Choroid plexus epithelial cell (primary cell): ENCODE measurements around the gene CD22.
"Not testable (repeated sequence)": the region's sequence is repeated elsewhere in the genome, so short reads cannot be mapped to it uniquely, and the experiment has no call there.

Source experiments
- DNase-seq: peaks from one replicate; pipeline ENCODE4 v3.0.0-alpha.2; 2010; ENCODE audit warnings: low read depth
- H3K4me3 ChIP-seq: 2 replicates; pipeline ENCODE4 v1.5.1; 2011; ENCODE audit warnings: low read depth, mild to moderate bottlenecking, control low read depth, low read length, moderate library complexity
- CTCF ChIP-seq: conservative IDR thresholded peaks from 2 replicates; pipeline ENCODE4 v1.5.1; 2011; ENCODE audit warnings: low read depth, mild to moderate bottlenecking, control low read depth, inconsistent platforms, low read length, moderate library complexity

The CD22 gene

GRCh38 chr19:35328851-35329285, at the start of gene CD22:
Gene CD22 (plus strand): TSS chr19:35329187. CDS start chr19:35332041, 2,854 bp downstream.
- DNase-seq, result no peak
- TF ChIP-seq CTCF, result no peak
- H3K4me3 ChIP-seq, result no peak within 1 kb of the TSS

GRCh38 chr19:35279374-35279773, 49.6 kb upstream of the CD22 start:
- DNase-seq, result no peak
- no peak overlapping the region for H3K4me3 ChIP-seq
- no peak for TF ChIP-seq CTCF

DNA sequence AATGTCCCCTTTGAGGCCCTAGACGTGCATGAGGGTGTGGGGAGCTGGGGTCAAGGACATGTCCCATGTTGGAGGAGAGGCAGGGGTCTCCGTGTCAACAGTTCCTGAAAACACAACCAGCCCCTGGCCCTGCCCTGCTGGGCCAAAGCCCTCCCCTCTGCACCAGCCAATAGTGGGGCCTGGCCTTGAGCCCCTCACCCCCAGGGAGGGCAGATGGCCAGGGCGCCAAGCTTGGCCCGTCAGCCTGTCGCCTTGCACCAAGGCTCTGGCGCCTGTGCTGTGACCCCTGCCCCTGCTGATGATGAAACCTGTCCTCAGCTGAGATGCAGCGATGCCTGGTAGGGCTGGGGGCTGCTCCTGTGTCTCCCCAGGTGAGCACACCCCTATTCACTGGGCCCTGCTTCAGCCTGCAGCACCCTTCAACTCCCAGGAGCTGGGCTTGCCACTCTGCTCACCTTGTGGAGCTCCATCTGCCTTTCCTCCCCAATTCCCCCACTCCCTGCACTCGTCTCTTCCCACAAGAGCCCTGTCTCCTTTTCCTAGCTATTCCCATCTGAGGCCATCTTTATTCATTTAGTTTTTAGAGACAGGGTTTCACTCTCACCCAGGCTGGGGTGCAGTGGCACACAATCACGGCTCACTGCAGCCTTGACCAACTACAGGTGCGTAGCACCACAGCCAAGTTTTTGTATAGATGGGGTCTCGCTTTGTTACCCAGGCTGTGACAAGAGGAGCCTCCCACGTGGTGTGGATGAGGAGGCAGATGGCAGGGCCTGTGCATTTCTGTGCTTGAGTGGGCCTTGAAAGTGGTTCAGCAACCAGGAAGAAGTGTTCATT, 48.8 kb upstream of the CD22 start:
- H3K4me3 ChIP-seq, result no peak overlapping the region
- no peak for TF ChIP-seq CTCF
- DNase-seq, result no peak

- TF ChIP-seq CTCF, result no peak
- no peak overlapping the region for H3K4me3 ChIP-seq
Observed at GRCh38 chr19:35281303-35281702, 47.7 kb upstream of the CD22 start.

DNA sequence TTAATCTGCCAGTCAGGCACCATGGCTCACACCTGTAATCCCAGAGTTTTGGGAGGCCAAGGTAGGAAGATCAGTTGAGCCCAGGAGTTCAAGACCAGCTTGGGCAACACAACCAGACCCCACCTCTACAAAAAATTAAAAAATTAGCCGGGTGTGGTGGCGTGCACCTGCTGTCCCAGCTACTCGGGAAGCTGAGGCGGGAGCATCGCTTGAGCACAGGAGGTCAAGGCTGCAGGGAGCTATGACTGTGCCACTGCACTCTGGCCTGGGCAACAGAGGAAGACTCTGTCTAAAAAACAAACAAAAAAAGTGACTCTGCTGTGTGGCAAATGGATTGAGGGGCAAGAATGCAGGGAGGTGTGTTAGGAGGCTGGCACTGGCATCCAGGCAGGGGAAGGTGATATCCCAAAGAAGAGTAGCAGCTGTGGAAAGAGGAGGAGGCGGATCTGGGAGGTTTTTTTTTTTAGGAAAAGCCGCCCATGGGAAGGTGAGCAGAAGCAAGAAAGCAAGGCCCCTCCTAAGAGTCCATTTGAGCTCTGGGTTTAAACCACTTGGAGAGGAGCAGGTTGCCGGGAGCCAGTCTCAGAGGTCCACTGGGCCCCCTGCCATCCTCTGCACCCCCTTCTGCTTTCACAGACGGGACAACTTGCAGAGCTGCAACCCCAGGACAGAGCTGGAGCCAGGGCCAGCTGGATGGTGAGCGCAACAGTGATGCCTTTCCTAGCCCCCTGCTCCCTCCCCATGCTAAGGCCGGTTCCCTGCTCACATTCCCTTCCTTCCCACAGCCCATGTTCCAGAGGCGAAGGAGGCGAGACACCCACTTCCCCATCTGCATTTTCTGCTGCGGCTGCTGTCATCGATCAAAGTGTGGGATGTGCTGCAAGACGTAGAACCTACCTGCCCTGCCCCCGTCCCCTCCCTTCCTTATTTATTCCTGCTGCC, 44.6 kb upstream of the CD22 start:
- no peak for DNase-seq
- TF ChIP-seq CTCF, result no peak

More at GRCh38 chr19:35281303-35281702, 47.7 kb upstream of the CD22 start:
- DNase-seq, result no peak

GRCh38 chr19:35285095-35285449, 43.9 kb upstream of the CD22 start:
- no peak for TF ChIP-seq CTCF
- no peak for DNase-seq
- H3K4me3 ChIP-seq, result no peak overlapping the region

More for the DNA sequence above, 44.6 kb upstream of the CD22 start:
- no peak overlapping the region for H3K4me3 ChIP-seq

- H3K4me3 ChIP-seq, DNase-seq: not testable (repeated sequence)
Observed at GRCh38 chr19:35285465-35285864, 43.5 kb upstream of the CD22 start.

GRCh38 chr19:35286101-35286500, 42.9 kb upstream of the CD22 start:
- not testable (repeated sequence) for H3K4me3 ChIP-seq, DNase-seq
